ENCODE results near the gene SNAP91.
"Not testable (repeated sequence)": the region's sequence is repeated elsewhere in the genome, so short reads cannot be mapped to it uniquely, and the experiment has no call there.

The SNAP91 gene, protein sequence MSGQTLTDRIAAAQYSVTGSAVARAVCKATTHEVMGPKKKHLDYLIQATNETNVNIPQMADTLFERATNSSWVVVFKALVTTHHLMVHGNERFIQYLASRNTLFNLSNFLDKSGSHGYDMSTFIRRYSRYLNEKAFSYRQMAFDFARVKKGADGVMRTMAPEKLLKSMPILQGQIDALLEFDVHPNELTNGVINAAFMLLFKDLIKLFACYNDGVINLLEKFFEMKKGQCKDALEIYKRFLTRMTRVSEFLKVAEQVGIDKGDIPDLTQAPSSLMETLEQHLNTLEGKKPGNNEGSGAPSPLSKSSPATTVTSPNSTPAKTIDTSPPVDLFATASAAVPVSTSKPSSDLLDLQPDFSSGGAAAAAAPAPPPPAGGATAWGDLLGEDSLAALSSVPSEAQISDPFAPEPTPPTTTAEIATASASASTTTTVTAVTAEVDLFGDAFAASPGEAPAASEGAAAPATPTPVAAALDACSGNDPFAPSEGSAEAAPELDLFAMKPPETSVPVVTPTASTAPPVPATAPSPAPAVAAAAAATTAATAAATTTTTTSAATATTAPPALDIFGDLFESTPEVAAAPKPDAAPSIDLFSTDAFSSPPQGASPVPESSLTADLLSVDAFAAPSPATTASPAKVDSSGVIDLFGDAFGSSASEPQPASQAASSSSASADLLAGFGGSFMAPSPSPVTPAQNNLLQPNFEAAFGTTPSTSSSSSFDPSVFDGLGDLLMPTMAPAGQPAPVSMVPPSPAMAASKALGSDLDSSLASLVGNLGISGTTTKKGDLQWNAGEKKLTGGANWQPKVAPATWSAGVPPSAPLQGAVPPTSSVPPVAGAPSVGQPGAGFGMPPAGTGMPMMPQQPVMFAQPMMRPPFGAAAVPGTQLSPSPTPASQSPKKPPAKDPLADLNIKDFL

DNA sequence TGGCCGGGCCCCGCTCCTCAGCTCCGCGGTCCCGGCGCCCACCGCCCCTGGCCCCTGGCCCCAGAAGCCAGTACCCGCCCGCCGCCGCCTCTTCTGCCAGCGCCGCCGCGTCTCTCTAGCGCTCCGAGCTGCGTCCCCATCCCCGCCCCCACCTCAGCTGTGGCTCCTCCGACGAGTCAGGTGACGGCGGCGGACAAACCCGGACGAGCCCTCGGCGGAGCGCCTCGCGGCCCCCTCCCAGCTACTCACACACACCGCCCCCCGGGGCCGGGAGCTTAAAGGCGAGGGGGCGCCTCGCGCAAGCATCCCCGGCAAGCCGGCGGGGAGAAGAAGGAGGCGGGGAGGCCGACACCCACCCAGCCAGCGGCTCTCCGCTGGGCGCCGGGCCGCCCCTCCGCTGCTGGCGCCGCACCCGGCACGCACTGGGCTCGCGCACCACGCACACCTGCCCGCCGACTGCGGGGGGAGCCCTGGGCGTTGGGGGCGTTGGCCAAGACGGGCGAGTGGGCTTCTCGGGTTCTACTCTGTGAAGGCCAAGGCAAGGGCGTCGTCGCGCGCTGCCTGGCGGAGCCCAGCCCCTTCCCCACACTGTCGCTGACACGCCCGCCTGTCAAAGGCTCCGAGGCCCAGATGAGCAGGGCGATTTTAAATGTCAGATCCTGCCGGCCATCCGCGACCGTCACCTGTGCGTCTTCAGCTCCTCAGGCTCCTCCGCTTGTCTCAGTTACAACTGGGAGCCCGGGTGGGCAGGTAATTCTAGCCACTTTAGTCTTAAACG is at the start of gene SNAP91:
TSS of gene SNAP91 (minus strand) at position 132 of the 778 bp plus-strand sequence. CDS start 1,174 bp downstream, outside the sequence.
- DNase-seq (ENCODE audit: low read depth in 1 of 2, low spot score in 1 of 2), result no peak

DNA sequence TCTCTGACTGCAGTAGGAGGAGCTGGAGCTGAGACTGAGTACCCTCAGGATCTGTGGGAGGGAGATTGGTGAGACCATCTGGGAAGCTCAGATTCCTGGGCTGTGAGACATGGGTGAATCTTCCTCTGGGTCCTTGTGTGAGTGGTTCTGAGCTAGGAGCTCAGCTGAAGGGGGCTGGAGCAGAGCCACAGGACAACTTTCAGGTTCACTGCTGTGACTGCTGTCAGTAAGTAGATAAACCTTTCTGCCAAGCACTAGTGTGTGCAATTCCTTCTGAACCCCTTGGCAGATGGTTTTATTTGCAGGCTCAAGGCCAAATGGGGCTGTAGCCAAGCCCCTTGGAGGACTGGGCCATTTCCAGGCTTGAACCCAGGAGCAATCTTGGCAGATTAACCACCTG is 49.6 kb upstream of the SNAP91 start:
- DNase-seq (ENCODE audit: low read depth in 1 of 2, low spot score in 1 of 2), result no peak

DNA sequence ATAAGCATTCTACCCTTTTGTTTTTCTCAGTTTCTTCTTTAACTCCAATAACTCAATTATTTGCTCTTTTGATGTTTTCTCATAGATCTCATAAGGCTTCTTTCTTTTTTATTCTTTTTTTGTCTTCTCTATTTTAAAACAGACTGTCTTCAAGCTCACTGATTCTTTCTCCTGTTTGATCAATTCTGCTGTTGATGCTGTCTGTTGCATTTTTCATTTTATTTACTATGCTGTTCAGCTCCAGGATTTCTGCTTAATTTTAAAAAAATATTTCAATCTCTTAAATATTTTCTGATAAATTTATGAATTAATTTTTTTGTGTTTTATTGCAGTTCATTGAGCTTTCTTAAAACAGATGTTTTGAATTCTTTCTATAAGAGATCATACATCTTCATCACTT is 48.1 kb upstream of the SNAP91 start:
- DNase-seq (ENCODE audit: low read depth in 1 of 2, low spot score in 1 of 2), result no peak

DNA sequence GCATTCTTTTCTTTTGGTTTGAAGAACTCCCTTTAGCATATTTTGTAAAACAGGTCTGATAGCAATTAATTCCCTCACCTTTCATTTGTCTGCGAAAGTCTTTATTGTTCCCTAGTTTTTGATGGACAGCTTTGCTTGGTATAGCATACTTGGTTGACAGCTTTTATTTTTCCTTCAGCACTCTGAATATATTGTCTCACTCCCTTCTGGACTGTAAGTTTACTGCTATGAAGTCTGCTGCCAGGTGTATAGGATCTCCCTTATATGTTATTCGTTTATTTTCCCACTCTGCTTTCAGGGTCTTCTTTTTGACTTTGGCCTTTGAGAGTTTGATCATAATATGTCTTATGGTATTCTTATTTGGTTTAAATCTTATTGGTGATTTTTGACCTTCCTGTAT is 47.7 kb upstream of the SNAP91 start:
- DNase-seq (ENCODE audit: low read depth in 1 of 2, low spot score in 1 of 2), result no peak

DNA sequence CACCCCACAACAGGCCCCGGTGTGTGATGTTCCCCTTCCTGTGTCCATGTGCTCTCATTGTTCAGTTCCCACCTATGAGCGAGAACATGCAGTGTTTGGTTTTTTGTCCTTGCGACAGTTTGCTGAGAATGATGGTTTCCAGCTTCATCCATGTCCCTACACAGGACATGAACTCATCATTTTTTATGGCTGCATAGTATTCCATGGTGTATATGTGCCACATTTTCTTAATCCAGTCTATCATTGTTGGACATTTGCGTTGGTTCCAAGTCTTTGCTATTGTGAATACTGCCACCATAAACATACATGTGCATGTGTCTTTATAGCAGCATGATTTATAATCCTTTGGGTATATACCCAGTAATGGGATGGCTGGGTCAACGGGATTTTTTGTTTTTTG is 43.5 kb upstream of the SNAP91 start:
- not testable (repeated sequence) for DNase-seq (ENCODE audit: low read depth in 1 of 2, low spot score in 1 of 2)

DNA sequence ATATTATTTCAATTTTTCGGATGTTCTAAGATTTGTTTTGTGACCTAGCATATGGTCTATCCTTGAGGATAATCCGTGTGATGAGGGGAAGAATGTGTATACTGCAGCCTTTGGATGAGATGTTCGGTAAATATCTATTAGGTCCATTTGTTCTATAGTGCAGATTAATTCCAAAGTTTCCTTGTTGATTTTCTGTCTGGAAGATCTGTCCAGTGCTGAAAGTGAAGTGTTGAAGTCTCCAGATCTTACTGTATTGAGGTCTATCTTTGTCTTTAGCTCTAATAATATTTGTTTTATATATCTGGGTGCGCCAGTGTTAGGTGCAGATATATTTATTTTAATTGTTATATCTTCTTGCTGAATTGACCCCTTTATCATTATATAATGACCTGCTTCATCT is 32.2 kb upstream of the SNAP91 start:
- DNase-seq (ENCODE audit: low read depth in 1 of 2, low spot score in 1 of 2), result no peak

DNA sequence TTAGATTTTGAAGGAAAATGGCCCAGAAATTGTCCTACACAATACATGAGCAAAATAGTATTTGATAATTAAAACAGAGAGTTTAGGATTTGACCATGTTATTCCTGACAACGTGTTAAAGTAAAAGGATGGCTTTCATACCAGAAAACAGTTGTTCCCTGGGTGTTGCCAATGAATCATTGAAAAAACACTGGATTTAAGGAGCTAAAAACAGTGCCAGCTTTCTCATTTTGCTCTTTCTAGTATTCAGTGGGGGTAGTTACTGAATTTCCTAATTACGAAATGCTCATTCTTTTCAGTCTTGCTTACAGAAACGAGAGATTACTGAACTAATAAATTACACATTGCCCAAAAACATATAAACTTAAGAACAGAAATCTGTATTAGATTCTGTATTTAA is 26.6 kb upstream of the SNAP91 start:
- DNase-seq (ENCODE audit: low read depth in 1 of 2, low spot score in 1 of 2), result no peak

DNA sequence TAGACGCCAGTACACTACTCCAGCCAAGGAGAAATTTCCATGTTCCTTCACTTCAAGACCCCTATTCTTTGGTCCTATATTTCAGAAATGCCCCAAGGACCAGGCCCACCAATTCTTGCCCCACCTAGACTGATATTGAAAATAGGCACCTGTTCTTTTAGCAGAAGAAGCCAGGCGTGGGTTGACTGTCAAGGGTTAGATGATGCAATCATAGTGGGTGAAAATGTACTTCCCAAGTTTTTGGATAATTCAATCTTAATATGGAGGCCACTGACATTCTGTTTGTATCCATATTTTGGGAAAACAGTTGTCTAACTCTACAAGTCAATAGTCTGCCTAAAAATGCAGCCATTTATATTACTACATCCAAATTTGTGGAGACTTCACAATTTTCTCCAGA is 21.0 kb upstream of the SNAP91 start:
- no peak for DNase-seq (ENCODE audit: low read depth in 1 of 2, low spot score in 1 of 2)

DNA sequence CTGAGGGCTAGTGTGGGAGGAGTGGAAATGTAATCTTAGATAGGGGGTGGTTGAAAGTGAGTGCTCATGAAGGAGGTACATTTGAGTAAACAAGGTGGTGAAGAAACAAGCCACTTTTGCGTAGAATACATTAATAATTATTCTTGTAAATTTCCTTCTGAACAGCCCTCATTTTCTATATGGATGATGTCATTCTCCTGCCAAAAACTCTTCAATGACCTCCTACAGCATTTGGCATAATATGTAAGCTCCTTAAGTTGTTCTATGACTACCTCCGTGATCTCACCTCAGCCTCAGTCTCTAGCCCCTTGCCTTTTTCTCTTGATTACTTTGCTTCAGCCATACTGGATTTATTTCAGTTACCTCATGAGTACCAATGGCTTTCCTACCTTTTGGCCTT is 14.0 kb upstream of the SNAP91 start:
- DNase-seq (ENCODE audit: low read depth in 1 of 2, low spot score in 1 of 2), result no peak

DNA sequence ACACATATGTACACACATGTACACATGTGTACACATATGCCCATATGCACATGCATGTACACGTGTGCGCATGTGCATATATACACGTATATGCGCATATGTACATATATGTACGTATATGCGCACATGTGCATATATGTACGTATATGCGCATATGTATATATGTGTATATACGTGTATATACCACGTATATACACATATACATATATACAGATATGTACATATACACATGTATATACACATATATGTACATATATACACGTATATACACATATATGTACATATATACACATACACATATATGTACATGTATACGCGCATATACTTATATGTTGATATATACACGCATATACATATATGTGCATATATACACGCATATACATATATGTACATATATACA is 8.9 kb upstream of the SNAP91 start:
- DNase-seq (ENCODE audit: low read depth in 1 of 2, low spot score in 1 of 2), result no peak

DNA sequence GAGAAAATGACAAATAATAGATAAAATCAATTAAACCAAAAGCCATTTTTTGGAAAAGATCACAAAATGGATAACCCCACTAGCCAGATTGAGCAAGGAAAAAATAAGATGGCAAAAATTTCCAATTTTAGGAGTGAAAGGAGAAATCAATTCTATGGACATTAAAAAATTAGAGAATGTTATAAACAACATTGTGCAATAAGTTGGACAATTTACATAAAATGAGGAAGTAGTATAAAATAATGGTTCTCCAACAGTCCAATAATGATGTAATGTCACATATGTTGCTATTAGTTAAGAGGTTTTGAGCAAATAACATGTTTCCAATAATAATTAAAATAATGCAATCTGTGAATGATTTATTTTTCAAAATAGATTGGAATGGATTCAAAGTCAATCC is 3.1 kb upstream of the SNAP91 start:
- no peak for DNase-seq (ENCODE audit: low read depth in 1 of 2, low spot score in 1 of 2)

DNA sequence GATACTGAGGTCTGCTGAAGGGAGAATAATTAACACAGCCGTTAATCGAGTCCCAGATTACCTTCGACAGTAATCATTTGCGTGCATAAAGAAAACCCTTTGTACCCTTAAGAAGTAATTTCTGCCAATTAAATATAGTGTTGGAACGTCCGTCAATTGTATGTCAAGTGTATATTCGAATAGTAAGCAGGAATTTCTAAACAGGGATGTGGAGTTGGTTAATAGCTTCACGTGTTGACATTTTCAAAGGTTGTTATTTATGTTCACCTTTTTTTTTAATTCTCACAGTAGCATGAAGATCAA is 798 bp upstream of the SNAP91 start:
- no peak for DNase-seq (ENCODE audit: low read depth in 1 of 2, low spot score in 1 of 2)

DNA sequence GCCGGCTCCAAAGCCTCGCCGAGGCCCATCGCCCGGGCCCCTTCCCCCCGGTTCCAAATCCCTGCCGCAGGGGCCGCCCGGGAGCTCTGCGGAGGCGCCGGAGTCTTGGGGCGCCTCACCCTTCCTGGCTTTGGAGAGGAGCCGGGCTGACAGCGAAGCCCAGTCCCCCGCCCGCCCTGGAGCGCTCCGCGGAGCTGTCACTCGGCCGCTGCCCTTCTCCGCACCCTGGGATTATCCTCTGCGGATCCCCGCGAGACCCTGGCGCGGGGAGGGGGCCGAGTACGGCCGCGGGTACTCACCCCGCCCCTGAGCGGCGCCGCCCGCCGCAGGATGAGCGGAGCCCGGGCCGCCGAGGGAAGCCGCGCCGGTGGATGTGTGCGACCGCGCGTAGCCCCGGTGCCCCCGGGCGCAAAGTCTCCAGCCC is 343 bp downstream of the SNAP91 start:
- no peak for DNase-seq (ENCODE audit: low read depth in 1 of 2, low spot score in 1 of 2)

DNA sequence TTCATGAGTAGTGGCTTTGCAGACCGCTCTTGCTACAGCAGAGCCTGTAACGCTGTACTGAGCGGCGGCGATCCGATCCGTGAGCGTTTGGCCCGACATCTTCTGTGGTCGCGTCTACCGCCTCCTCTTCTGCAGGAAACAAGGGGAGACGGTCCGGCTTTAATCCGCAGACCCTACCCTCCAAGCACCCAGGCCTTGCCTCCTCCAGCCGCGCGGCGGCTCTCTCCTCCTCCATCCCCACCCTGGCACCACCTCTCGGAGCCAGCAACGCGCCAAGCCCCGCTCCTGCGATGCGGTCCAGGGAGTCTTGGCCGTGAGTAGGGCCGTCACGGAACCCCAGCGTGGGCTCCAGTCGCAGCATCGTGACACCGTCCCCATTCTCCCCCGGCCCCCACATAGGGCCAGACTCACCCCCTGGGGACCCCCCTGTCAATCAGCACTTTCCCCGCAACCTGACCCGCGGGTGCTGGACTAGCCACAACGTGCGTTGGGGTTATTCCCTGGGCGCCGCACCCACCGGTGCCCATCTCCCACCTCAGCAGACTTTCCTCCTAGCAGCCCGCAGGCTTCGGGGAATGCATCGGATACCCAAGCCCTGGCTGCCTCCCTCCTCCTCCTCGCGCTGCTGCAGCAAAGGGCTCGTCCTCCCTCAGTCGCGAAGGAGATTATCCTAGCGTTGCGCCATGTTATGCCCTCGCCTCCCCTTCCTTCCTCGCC is 914 bp downstream of the SNAP91 start:
- no peak for DNase-seq (ENCODE audit: low read depth in 1 of 2, low spot score in 1 of 2)

DNA sequence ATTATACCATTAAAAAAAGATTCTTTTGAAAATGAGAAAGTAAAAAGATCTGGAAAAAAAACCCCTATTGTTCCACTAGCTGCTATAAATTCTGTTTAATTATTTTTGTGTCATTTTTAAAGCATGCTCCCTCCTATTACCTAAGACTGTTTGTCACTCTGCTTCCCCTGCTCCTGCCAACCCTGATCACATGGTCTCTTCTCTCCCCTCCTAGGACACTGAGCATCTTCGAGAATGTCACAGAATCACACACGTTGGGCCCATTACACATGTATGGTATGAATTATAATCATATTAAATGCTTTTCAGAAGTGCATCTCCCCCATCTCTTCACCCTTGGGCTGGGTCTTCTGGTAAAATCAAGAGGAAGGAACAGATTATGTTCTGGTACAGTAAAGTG is 6.2 kb downstream of the SNAP91 start:
- DNase-seq (ENCODE audit: low read depth in 1 of 2, low spot score in 1 of 2), result no peak

DNA sequence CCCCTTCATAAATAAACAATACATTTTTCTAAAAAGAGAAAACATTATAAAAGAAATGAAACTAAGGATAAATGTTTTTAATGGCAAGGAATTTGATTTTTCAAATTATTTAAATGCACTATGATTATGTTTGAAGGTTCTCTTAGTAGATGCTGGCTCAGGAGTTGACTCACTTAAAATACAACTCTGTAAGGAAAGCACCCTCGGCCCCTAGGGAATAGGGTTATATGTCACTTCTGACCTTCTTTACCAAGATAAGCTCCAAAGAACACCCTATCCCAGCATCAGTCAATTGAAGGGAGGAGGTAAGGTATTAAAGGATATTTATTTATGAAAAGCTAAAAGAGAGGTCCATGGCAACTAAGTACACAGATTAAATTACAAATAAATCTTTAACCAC is 6.8 kb downstream of the SNAP91 start:
- no peak for DNase-seq (ENCODE audit: low read depth in 1 of 2, low spot score in 1 of 2)

DNA sequence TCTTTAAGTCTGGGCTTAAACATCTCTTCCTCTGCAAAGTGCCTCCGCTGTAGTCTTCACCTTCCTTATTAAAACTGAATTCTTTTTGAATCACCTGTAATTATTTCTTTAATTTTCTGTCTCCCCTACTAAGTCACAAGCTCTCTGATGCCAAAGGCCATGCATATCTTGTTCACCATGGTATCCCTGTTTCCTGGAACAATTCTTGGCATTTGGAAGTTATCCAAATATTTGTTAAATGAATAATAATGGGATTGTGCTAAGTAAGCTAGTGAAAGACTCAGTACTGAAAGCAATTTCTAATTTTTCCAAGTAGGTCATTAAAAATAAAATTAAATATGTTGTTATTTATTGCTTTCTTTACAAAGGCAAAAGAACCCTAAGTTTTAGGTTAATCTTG is 12.2 kb downstream of the SNAP91 start:
- DNase-seq (ENCODE audit: low read depth in 1 of 2, low spot score in 1 of 2), result no peak

DNA sequence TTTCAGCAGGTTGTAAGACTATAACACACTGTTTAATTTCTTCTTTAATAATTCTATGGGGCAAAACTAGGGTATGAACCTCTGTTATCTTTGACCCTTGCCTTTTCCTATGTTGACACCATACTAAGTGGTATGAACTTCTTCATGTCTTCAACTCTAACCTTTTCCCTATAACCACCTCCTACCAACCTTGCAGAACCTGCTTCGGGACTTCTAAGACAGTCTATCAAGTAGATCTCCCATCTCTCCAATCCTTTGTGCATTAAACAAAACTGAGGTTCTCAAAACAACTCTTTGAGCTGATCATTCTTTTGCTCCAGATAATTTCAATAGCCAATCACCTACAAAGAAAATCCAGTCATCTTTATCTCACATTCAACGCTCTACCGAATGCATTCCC is 23.4 kb downstream of the SNAP91 start:
- DNase-seq (ENCODE audit: low read depth in 1 of 2, low spot score in 1 of 2), result no peak

DNA sequence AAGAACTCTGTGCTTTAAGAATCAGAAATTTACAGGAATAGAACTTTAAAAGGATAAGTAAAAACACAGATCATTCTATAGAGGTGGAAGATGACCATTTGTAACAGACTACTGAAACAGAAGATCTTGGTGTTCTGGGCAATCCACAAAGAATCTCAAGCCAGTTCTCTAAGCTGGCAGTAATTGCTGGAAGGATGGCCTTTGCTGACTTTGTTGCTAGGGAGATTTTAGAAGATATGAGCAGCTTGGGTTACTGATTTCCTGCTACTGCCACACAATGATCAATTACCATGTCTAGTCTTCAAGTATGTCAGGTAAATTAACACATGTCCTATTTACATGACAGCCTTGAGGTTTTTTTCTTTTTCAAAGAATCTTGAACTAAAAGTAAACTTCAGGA is 31.1 kb downstream of the SNAP91 start:
- DNase-seq (ENCODE audit: low read depth in 1 of 2, low spot score in 1 of 2), result no peak

DNA sequence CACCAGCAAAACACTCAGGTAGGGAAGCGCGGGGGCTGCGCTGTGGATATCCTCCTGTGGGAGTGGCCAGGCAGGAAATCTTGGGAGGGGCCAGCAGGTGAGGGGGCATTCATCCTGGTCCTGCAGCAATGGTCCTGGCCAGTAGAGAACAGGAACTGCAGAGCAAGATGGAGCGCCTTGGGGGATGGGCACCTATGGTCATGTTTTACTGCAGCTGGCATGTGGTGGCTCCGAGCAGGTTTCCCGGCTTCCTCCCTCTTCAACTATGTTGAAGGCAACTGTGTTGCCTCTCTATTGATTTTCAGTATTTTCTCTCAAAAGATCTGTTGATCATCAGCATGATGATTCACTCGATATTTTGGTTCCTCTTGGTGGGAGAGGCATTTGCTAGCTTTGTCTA is 70.9 kb downstream of the SNAP91 start:
- DNase-seq (ENCODE audit: low read depth in 1 of 2, low spot score in 1 of 2), result no peak

DNA sequence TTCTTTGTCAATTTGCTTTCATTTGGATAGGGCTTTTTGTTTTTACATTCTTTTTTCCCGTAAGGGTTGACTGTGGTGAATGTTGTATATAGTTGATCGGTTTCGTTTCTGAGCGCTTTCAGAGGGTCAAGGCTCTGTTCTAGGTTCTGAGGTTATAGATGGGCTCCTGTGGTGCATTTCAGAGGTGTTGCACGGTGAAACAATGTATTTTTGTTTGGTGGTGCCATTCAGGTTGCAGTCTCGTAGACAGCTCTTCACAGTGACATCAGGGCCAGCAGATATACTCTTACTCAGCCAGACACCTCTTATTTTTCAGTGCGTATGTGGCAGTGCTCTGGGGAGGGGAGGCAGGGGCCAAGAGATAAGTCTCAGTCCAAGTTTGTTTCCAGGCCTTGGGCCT is 72.1 kb downstream of the SNAP91 start:
- DNase-seq (ENCODE audit: low read depth in 1 of 2, low spot score in 1 of 2), result no peak
